K562 (cell line): ENCODE results near the gene TIMP2. TPM values are rescaled to one million over a fixed set of nuclear protein-coding genes. Genes with fewer than 3 reads are reported as not detected.

Source experiments
- ATF2 ChIP-seq: sonication (generic); formaldehyde crosslinking; IDR thresholded peaks from 2 replicates; pipeline ENCODE4 v1.8.1; 2022; ENCODE audit warnings: missing genetic modification reagents
- ATF6 ChIP-seq: sonication (generic); formaldehyde crosslinking; IDR thresholded peaks from 2 replicates; pipeline ENCODE4 v1.4.0; 2020; ENCODE audit warnings: mild to moderate bottlenecking, missing genetic modification reagents
- BCOR ChIP-seq: fragments of 450-650 bp; IDR thresholded peaks from 2 replicates; pipeline ENCODE4 v1.6.1; 2016
- CBX2 ChIP-seq: fragments of 200-600 bp; sonication (generic); IDR thresholded peaks from one replicate; pipeline ENCODE4 v1.6.1; 2012; ENCODE audit warnings: mild to moderate bottlenecking, low read length, inconsistent platforms; ENCODE audit not compliant: insufficient read depth, poor library complexity, severe bottlenecking
- CC2D1A ChIP-seq: fragments of 450-650 bp; IDR thresholded peaks from 2 replicates; pipeline ENCODE4 v1.6.1; 2017; ENCODE audit warnings: mild to moderate bottlenecking
- DNMT1 ChIP-seq: fragments of 450-650 bp; IDR thresholded peaks from 2 replicates; pipeline ENCODE4 v1.6.1; 2016; ENCODE audit warnings: antibody characterized with exemption, mild to moderate bottlenecking
- E2F8 ChIP-seq: fragments of 450-650 bp; IDR thresholded peaks from 2 replicates; pipeline ENCODE4 v1.7.1; 2018; ENCODE audit warnings: mild to moderate bottlenecking, low read depth; ENCODE audit not compliant: partially characterized antibody
- ERF ChIP-seq: fragments of 450-650 bp; formaldehyde crosslinking; IDR thresholded peaks from 2 replicates; pipeline ENCODE4 v1.4.0; 2020; ENCODE audit warnings: mild to moderate bottlenecking, mixed read lengths
- FOXK1 ChIP-seq: sonication (generic); formaldehyde crosslinking; IDR thresholded peaks from 2 replicates; pipeline ENCODE4 v1.8.0; 2022; ENCODE audit warnings: missing genetic modification reagents, mild to moderate bottlenecking, borderline replicate concordance
- GATA2 ChIP-seq: sonication (generic); formaldehyde crosslinking; IDR thresholded peaks from 2 replicates; pipeline ENCODE4 v1.4.0; 2020; ENCODE audit warnings: mild to moderate bottlenecking, missing genetic modification reagents
- GTF3C2 ChIP-seq: IDR thresholded peaks from 3 replicates; pipeline ENCODE4 v1.6.1; 2011; ENCODE audit warnings: borderline replicate concordance, mild to moderate bottlenecking, moderate library complexity; ENCODE audit not compliant: insufficient read length; ENCODE audit errors: extremely low read depth
- KHSRP ChIP-seq: fragments of 450-650 bp; IDR thresholded peaks from 2 replicates; pipeline ENCODE4 v1.6.1; 2017
- KLF6 ChIP-seq: fragments of 250-450 bp; sonication (Bioruptor Pico); IDR thresholded peaks from 2 replicates; pipeline ENCODE4 v1.4.0; 2020; ENCODE audit warnings: mild to moderate bottlenecking, moderate library complexity, borderline replicate concordance
- MEIS2 ChIP-seq: fragments of 450-650 bp; IDR thresholded peaks from 2 replicates; pipeline ENCODE4 v1.6.1; 2014; ENCODE audit warnings: mild to moderate bottlenecking; ENCODE audit not compliant: partially characterized antibody
- NFRKB ChIP-seq: fragments of 450-650 bp; IDR thresholded peaks from 2 replicates; pipeline ENCODE4 v1.6.1; 2016; ENCODE audit warnings: low read depth
- SRSF1 ChIP-seq: fragments of 200-400 bp; formaldehyde crosslinking; IDR thresholded peaks from 2 replicates; pipeline ENCODE4 v1.6.1; 2017; ENCODE audit warnings: mild to moderate bottlenecking, low read depth, low read length, moderate library complexity
- SRSF9 ChIP-seq: fragments of 200-400 bp; formaldehyde crosslinking; IDR thresholded peaks from 2 replicates; pipeline ENCODE4 v1.6.1; 2017; ENCODE audit warnings: low read depth, low read length, borderline replicate concordance
- TEAD4 ChIP-seq, 2 experiments: sonication (generic) in 1 of 2; formaldehyde crosslinking in 1 of 2; IDR thresholded peaks; 2 replicates each; pipeline versions ENCODE4 v1.6.1 to v1.8.0; 2012 to 2022; ENCODE audit warnings: borderline replicate concordance in 1 of 2, inconsistent platforms in 1 of 2, low read length in 1 of 2, mild to moderate bottlenecking in 1 of 2, missing genetic modification reagents in 1 of 2
- ZBTB1 ChIP-seq: sonication (generic); formaldehyde crosslinking; IDR thresholded peaks from 2 replicates; pipeline ENCODE4 v1.8.1; 2023; ENCODE audit warnings: missing genetic modification reagents, low read depth, mild to moderate bottlenecking, borderline replicate concordance
- ZBTB8A ChIP-seq: fragments of 450-650 bp; IDR thresholded peaks from 2 replicates; pipeline ENCODE4 v1.6.1; 2018; ENCODE audit warnings: mild to moderate bottlenecking, moderate library complexity; ENCODE audit not compliant: partially characterized antibody
- ZFPM2 ChIP-seq: fragments of 250-450 bp; sonication (Bioruptor Pico); IDR thresholded peaks from 2 replicates; pipeline ENCODE4 v1.5.1; 2022; ENCODE audit warnings: mild to moderate bottlenecking
- polyA plus RNA-seq, 8 experiments: library from polyadenylated mRNA; depleted of rRNA in 4 of 8; stranded (reverse) in 5 of 8; unstranded in 3 of 8; fragments of >200 nt; fragmentation: Nextera tagmentation in 2 of 8; fragmentation: Illumina TruSeq in 1 of 8; extraction: Ambion mirVana in 2 of 8; extraction: Trizol in 1 of 8; gene quantifications; 2 replicates each; pipeline versions ENCODE4 v1.2.1 to v1.2.3, GENCODE V29; 2011 to 2014; ENCODE audit warnings: inconsistent platforms in 1 of 8, missing spikeins in 1 of 8
- total RNA-seq, 7 experiments: library from RNA; depleted of rRNA in 6 of 7; stranded (reverse); fragments of >200 nt in 6 of 7; fragmentation: Illumina TruSeq in 2 of 7; extraction: Trizol in 2 of 7; gene quantifications; 2 replicates each; pipeline versions ENCODE4 v1.2.1 to v1.2.3, GENCODE V29; 2011 to 2021; ENCODE audit warnings: low replicate concordance in 1 of 7

Gene TIMP2
- total and polyA plus RNA-seq, 9 of the 15 experiments (the other 6 are each of a cell fraction or from before 2014, with no cell fraction given): 0.55 TPM; not detected in 8

GRCh38 chr17:78840530-78840779 is 84.7 kb downstream of the TIMP2 start (continued):
- no peak for TF ChIP-seq GTF3C2
- no peak for TF ChIP-seq KLF6 (CRISPR knock-in tag)
- TF ChIP-seq E2F8: no peak
- TF ChIP-seq NFRKB: no peak
- no peak for TF ChIP-seq GATA2
- TF ChIP-seq TEAD4 (IDR thresholded peaks at IDR 0.05; ENCODE audit: low read length): no peak
- no peak for TF ChIP-seq TEAD4 (CRISPR knock-in tag; IDR thresholded peaks at IDR 0.05; ENCODE audit: borderline replicate concordance)
- no peak for TF ChIP-seq ZFPM2 (CRISPR knock-in tag)
- TF ChIP-seq SRSF1: no peak
- TF ChIP-seq ATF6: no peak
- TF ChIP-seq FOXK1: no peak
- no peak for TF ChIP-seq ERF (CRISPR knock-in tag)
- TF ChIP-seq ZBTB8A: no peak
- TF ChIP-seq ATF2 (CRISPR knock-in tag): no peak
- no peak for TF ChIP-seq MEIS2
- TF ChIP-seq SRSF9: no peak
- no peak for TF ChIP-seq CBX2
- TF ChIP-seq KHSRP: no peak
- no peak for TF ChIP-seq DNMT1
- no peak for TF ChIP-seq BCOR
- TF ChIP-seq CC2D1A: no peak
- TF ChIP-seq ZBTB1 (CRISPR knock-in tag): no peak
